GM12875 (cell line): ENCODE data around the gene KRTAP10-5.
"Not testable (repeated sequence)": the region's sequence is repeated elsewhere in the genome, so short reads cannot be mapped to it uniquely, and the experiment has no call there.

Experiments used
- H3K4me3 ChIP-seq: one replicate; pipeline ENCODE4 v1.5.1; 2011; ENCODE audit warnings: low read depth, low read length, control low read depth
- TF ChIP-seq, protein P1 (sequence below): IDR thresholded peaks from 2 replicates; pipeline ENCODE4 v1.5.1; 2011; ENCODE audit warnings: low read depth, mild to moderate bottlenecking, control low read depth, inconsistent platforms, low read length, moderate library complexity, borderline replicate concordance; ENCODE audit not compliant: insufficient read depth

The KRTAP10-5 gene

DNA sequence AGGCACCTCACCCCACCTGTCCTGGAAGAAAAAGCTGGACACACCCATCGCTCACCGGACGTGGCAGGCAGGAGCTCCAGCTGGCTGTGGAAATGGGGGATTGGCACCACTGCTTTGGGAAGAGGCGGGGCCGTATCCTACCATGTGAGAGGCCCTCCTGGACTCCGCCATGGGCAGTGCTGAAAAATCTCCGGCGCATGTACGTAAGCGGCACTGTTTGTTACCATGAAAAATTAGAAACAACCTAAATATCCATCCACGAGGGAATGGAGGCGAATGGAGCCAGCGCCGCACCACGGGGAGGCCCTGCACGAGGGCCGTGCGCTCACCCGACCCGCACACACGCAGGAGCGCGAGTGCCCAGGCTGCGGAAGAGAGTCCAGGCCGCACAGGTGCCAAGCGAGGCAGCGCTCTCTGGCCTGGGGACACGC, 34.6 kb upstream of the KRTAP10-5 start:
- TF ChIP-seq, protein P1, sequence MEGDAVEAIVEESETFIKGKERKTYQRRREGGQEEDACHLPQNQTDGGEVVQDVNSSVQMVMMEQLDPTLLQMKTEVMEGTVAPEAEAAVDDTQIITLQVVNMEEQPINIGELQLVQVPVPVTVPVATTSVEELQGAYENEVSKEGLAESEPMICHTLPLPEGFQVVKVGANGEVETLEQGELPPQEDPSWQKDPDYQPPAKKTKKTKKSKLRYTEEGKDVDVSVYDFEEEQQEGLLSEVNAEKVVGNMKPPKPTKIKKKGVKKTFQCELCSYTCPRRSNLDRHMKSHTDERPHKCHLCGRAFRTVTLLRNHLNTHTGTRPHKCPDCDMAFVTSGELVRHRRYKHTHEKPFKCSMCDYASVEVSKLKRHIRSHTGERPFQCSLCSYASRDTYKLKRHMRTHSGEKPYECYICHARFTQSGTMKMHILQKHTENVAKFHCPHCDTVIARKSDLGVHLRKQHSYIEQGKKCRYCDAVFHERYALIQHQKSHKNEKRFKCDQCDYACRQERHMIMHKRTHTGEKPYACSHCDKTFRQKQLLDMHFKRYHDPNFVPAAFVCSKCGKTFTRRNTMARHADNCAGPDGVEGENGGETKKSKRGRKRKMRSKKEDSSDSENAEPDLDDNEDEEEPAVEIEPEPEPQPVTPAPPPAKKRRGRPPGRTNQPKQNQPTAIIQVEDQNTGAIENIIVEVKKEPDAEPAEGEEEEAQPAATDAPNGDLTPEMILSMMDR: no peak
- no peak overlapping the region for H3K4me3 ChIP-seq

DNA sequence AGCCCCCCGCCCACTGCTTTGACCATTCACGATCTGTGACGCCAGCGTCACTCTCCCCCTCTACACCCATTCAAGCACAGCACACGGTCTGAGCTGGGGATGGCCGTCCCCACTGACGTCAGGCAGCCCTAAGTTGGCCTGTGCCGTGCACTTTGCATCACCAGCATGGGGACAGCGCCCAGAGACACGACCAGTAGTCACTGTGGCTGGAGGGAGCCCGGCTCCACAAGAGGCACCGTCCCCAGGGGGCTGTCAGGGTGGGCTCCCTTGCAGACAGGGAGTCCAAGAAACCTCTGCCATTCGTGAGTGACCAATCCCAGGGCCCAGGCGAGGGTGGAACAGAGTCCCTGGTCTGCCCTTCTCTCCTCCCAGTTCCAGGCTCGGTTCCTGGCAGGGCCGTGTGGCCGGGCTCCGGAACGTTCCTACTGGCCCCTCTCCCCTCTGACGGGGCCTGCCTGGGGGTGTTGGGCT, 33.8 kb upstream of the KRTAP10-5 start:
- TF ChIP-seq, protein P1: no peak
- no peak overlapping the region for H3K4me3 ChIP-seq

DNA sequence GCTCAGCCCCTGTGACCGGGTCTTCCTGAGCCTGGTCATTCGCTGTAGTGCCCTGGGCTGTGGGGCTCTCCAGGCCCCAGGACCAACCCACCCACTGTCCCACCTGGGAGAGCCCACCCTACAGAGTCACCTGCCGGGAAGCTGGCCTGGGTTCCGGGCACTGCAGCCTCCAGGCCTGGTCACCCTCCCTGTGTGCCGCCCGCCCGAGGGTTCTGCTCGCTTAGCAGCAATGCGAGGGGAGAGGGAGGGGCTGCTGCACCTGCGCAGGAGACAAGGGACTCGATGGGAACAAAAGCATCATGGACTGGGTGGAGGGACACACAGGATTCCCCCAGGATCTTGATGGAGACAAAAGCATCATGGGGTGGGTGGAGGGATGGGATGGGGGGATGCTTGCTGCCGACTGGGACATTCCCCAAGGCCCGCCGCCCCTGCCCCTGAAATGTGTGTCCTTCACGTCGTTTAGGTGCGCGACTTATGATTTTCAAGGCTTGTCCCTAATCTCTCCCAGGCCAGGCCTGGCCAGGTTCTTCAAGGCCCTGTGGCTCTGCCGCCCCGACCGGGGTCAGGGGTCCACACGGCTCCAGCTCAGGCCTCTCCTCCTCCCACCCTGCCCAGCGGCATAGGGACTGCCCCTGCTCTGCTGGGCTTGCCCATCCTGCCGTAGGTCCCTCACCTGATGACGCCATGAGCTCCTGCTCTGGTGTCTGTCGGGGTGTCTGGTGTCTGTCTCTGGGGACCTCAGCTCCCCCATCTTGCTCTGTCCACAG, 33.2 kb upstream of the KRTAP10-5 start:
- TF ChIP-seq, protein P1: no peak
- H3K4me3 ChIP-seq: no peak overlapping the region

DNA sequence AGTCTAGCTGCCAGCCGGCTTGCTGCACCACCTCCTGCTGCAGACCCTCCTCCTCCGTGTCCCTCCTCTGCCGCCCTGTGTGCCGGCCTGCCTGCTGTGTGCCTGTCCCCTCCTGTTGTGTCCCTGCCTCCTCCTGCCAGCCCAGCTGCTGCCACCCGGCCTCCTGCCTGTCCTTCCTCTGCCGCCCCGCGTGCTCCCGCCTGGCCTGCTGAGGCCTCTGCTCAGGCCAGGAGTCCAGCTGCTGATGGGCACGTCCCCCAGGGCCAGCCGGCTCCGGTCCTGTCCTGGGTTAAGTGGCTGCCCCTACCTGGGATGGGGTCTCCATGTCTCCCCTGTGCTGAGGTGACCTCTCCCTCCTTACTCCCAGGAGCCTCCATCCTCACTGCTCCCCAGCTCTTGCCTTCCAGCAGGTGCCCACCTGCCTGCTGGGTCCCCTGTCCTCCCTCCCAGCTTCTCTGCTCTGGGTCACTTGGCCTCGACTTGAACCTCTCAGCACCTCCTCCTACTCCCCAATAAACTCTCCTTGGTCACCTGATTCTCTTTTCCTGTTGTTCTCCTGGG, 32.3 kb upstream of the KRTAP10-5 start:
- no peak overlapping the region for H3K4me3 ChIP-seq
- TF ChIP-seq, protein P1: no peak

DNA sequence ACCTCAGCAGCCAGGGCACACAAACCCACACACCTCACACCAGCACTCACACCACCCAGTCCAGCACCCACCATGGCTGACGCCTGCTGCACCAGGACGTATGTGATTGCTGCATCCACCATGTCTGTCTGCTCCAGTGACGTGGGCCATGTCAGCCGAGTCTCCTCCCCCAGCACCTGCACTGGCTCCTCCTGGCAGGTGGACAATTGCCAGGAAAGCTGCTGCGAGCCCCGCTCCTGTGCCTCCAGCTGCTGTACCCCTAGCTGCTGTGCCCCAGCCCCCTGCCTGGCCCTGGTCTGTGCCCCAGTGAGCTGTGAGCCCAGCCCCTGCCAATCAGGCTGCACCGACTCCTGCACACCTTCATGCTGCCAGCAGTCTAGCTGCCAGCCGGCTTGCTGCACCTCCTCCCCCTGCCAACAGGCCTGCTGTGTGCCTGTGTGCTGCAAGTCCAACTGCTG, 31.7 kb upstream of the KRTAP10-5 start, which contains the start of gene KRTAP10-8:
TSS of gene KRTAP10-8 (plus strand) at position 51 of the 458 bp plus-strand sequence. CDS start at position 73, 22 bp downstream.
- no peak within 1 kb of the TSS for H3K4me3 ChIP-seq
- TF ChIP-seq, protein P1: no peak

DNA sequence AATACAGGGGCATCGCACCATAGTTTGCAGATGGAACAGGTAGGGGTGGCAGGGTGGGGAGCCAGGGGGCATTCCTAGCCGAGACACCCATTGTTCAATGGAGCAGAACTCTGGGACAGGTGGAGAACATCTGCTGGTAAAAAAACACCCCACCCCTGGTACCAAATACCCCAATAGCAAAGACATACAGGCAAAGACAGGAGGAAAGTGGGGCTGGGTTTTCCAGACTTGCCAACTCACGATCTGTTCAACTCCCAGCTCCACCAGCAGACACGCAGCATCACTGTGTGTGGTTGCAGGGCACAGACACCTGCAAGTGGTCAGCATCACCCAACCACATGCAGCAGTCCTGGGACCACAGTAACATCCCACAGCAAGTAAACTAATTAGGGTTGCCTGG, 31.1 kb upstream of the KRTAP10-5 start:
- H3K4me3 ChIP-seq: no peak overlapping the region
- TF ChIP-seq, protein P1: no peak

DNA sequence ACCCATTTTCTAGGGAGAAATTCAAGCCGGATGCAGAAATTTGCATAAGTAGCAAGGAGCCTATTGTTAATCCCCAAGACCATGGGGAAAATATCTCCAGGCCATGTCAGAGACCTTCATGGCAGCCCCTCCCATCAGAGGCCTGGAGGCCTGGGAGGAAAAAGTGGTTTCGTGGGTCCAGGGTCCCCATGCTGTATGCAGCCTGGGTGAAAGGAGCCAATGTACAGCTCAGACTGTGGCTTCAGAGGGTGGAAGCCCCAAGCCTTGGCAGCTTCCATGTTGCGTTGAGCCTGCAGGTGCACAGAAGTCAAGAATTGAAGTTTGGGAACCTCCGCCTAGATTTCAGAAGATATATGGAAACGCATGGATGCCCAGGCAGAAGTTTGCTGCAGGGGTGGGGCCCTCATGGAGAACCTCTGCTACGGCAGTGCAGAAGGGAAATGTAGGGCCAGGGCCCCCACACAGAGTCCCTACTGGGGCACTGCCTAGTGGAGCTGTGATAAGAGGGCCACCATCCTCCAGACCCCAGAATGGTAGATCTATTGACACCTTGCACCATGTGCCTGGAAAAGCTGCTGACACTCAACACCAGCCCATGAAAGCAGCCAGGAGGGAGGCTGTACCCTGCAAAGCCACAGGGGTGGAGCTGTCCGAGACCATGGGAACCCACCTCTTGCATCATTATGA, 29.9 kb upstream of the KRTAP10-5 start:
- H3K4me3 ChIP-seq: not testable (repeated sequence)
